ENCODE results near the gene CNOT4.
A peak's percentile ranks its signal among the peaks of the same experiment; 100 is the strongest.

DNA sequence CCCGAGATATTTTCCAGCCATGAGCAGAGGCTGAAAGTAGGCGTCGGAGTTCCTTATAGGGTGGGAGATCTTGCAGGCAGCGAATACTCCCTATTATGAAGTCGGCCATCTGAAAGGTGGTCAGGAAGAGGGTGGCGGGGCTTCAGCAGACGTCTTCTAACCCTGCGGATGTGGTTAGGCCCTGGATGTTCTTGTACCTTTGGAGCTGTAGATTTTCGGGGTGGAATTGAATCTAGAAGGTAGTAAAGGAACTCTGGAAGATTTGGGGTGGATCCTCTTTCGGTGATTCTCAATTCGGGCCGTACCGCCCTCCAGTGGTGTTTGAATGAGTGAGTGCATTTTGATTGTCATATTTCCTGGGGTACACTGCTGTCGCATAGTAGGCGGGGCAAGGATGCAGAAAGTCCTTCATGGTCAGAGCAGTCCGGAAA, 48.5 kb upstream of the CNOT4 start:
- TF ChIP-seq, protein P1, sequence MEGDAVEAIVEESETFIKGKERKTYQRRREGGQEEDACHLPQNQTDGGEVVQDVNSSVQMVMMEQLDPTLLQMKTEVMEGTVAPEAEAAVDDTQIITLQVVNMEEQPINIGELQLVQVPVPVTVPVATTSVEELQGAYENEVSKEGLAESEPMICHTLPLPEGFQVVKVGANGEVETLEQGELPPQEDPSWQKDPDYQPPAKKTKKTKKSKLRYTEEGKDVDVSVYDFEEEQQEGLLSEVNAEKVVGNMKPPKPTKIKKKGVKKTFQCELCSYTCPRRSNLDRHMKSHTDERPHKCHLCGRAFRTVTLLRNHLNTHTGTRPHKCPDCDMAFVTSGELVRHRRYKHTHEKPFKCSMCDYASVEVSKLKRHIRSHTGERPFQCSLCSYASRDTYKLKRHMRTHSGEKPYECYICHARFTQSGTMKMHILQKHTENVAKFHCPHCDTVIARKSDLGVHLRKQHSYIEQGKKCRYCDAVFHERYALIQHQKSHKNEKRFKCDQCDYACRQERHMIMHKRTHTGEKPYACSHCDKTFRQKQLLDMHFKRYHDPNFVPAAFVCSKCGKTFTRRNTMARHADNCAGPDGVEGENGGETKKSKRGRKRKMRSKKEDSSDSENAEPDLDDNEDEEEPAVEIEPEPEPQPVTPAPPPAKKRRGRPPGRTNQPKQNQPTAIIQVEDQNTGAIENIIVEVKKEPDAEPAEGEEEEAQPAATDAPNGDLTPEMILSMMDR (IDR thresholded peaks at IDR 0.05), result peak; percentile 31 to 47 (median 42)
- TF ChIP-seq POLR2A (IDR thresholded peaks at IDR 0.05), result no peak
